Choroid plexus epithelial cell (primary cell): ENCODE data around the gene CD300A.

Experiments
- DNase-seq: peaks from one replicate; pipeline ENCODE4 v3.0.0-alpha.2; 2010; ENCODE audit warnings: low read depth
- H3K4me3 ChIP-seq: 2 replicates; pipeline ENCODE4 v1.5.1; 2011; ENCODE audit warnings: low read depth, mild to moderate bottlenecking, control low read depth, low read length, moderate library complexity
- TF ChIP-seq, protein P1 (sequence below): conservative IDR thresholded peaks from 2 replicates; pipeline ENCODE4 v1.5.1; 2011; ENCODE audit warnings: low read depth, mild to moderate bottlenecking, control low read depth, inconsistent platforms, low read length, moderate library complexity

CD300A gene

DNA sequence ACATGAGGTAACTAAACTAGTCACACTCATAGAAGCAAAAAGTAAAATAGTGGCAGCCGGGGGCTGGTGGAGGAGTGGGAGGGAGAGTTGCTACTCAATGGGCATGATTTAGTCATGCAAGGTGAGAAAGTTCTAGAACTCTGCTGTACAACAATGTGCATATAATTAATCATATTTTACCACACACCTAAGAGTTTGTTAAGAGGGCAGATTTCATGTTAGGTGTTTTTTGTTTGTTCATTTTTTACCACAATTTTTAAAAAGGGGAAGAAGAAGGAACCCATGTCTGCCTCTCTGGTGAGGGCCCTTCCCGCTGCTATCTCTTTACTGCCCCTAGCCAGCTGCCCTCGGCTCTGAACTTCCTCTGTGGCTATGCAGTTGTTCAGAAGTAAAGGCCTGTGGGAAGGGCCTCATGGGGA, 53.6 kb downstream of the CD300A start:
- no peak for DNase-seq
- H3K4me3 ChIP-seq: no peak overlapping the region
- TF ChIP-seq, protein P1, sequence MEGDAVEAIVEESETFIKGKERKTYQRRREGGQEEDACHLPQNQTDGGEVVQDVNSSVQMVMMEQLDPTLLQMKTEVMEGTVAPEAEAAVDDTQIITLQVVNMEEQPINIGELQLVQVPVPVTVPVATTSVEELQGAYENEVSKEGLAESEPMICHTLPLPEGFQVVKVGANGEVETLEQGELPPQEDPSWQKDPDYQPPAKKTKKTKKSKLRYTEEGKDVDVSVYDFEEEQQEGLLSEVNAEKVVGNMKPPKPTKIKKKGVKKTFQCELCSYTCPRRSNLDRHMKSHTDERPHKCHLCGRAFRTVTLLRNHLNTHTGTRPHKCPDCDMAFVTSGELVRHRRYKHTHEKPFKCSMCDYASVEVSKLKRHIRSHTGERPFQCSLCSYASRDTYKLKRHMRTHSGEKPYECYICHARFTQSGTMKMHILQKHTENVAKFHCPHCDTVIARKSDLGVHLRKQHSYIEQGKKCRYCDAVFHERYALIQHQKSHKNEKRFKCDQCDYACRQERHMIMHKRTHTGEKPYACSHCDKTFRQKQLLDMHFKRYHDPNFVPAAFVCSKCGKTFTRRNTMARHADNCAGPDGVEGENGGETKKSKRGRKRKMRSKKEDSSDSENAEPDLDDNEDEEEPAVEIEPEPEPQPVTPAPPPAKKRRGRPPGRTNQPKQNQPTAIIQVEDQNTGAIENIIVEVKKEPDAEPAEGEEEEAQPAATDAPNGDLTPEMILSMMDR: no peak

DNA sequence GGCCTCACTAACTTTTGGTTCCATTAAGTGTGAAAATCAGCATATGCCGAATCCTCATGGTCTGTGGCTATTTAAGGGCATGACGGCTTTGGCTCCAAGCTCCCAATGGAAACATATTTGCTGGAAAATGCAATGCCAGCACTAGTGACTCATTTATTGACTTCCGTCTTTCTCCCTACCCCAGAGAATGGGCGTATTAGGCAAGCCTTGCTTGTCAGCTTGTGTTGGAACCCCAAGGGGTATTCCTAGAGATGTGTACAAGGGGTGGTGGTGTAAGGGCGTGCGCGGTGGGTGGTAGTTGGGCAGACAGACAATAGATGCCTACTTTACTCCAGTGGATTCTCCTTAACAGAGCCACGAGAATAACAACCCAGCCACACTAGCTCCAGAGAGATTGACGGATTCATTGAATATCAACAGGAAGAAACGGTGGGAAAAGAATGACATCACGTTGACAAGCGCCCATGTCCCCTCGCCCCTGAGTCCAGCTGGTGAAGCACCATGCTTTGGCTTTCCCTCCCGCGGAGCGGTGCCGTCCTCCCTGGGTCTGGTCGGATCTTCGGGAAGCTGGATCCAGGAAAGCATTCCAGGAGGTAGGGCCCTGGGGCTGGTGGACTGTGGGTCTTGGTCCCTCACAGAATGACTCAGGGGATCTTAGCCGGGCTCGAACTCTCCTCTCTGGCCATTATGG, 54.5 kb downstream of the CD300A start:
- TF ChIP-seq, protein P1: no peak
- no peak overlapping the region for H3K4me3 ChIP-seq
- DNase-seq: no peak

- DNase-seq: no peak
- TF ChIP-seq, protein P1: no peak
- no peak overlapping the region for H3K4me3 ChIP-seq
These were observed 55.3 kb downstream of the CD300A start for GRCh38 chr17:74521701-74522201.

- TF ChIP-seq, protein P1: no peak
- H3K4me3 ChIP-seq: no peak overlapping the region
- DNase-seq: no peak
These were observed 56.1 kb downstream of the CD300A start for GRCh38 chr17:74522381-74523105.

DNA sequence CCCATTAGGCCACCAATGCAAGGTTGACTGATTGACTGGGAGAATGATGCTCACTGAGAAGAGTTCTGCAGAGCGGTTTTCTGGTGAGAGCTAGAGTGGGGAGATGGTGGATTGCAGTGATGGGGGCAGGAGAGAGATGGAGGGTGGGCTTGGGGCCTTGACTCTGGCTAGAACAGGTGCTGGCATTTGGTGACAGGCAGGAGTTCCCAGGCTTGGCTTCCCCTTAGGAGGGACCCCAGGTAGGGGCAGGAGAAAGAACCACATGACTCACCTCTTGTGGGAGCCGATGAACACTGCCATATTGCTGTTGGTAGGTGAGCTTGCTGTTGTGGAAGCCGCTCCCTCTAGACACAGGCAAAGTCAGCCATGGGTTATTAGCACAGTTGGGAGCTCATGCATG, 56.9 kb downstream of the CD300A start:
- no peak for DNase-seq
- H3K4me3 ChIP-seq: no peak overlapping the region
- TF ChIP-seq, protein P1: no peak

- no peak for DNase-seq
- no peak overlapping the region for H3K4me3 ChIP-seq
- TF ChIP-seq, protein P1: no peak
These were observed 58.4 kb downstream of the CD300A start for GRCh38 chr17:74524653-74525464.
